SW 1271 (cell line): Measurements from ENCODE around the gene PEX5L.
"Not testable (repeated sequence)": the region's sequence is repeated elsewhere in the genome, so short reads cannot be mapped to it uniquely, and the experiment has no call there.

Experiments used
- DNase-seq, 2 experiments: peaks; one replicate each; lab custom pipeline; 2025; lab: John Stamatoyannopoulos, UW

Gene PEX5L

DNA sequence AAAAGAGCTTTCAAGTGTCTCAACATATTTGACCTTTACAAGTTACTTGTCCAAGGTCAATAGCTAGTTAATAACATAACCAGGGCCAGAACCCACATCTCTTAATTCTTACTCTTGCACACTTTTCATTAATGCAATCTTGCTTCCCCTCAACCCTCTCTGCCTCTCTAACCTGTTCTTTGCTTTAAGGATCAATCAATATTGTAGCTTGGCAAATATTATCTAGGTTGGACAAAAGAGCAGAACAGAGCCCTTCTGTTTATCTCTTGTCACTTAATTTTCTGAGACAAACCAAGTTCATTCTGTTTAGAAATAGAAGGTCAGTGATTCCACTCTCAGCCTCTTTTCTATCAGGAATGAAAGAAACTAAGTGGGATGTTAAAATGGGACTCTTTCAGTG is 203.4 kb downstream of the PEX5L start:
- DNase-seq: no peak

DNA sequence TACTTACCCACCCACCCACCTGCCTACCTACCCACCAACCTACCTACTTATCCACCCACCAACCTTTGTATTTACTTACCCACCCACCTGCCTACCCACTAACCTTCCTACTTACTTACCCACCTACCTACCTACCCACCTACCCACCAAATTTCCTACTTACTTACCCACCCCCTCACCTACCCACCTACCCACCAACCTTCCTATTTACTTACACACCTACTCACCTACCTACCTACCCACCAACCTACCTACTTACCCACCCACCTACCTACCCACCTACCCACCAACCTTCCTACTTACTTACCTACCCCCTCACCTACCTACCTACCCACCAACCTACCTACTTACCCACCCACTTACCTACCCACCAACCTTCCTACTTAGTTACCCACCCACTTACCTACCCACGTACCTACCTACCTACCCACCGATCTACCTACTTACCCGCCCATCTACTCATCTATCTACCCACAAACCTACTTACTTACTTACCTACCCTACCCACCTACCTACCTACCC is 204.3 kb downstream of the PEX5L start:
- DNase-seq: no peak

DNA sequence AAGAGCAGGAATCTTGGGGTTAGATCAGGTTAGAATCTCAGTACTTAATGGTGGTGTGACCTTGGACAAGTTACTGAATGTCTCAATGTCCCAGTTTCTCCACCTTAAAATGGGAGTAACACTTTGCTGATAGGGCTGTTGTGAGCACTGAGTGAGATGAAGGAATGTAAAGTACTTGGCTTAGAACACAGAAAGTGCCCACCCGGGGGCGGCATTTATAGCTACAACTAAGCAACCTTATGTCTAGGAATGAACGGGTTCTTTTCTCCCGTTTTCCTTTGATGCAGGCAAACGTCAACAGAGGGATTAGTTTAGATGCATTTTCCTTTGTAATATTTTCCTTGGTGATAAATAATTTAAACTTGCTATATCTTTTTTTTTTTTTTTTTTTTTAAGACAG is 207.3 kb downstream of the PEX5L start:
- DNase-seq: no peak

DNA sequence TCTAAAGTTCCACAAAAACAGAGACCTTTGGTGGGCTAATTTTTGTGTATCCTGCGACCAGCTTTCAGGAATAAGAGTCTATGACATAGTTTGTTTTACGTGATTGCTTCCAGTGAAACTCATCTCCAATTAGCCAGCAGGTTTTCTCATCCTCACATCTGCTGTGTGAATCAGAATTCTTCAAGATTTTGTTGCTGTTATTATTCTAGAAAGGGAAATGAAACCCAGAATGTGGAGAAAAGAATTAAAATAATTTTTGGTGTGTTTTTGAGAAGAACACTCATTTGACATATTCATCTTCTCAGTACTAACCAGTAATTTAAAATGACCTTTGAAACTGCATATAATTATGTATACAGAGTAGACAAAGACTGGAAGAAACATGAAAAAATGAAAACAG is 208.0 kb downstream of the PEX5L start:
- no peak for DNase-seq

DNA sequence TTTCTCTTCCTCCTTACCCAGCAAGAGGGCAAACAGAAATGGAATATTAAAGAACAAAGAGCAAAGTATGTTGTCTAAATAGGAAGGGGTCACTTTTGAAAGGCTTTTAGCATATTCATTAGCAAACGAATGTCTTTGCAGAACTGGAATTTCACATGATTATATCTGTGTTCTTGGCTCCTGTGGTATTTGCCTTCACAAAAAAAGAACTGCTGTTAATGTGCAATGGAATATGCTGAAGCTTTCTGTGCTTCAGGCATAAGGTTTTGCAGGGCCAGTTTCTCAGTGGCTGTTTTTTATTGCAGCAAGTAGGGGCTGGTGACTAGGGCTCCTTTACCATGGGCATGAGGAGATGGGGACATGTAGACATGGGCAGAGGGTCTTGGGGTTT is 210.5 kb downstream of the PEX5L start:
- DNase-seq: no peak

DNA sequence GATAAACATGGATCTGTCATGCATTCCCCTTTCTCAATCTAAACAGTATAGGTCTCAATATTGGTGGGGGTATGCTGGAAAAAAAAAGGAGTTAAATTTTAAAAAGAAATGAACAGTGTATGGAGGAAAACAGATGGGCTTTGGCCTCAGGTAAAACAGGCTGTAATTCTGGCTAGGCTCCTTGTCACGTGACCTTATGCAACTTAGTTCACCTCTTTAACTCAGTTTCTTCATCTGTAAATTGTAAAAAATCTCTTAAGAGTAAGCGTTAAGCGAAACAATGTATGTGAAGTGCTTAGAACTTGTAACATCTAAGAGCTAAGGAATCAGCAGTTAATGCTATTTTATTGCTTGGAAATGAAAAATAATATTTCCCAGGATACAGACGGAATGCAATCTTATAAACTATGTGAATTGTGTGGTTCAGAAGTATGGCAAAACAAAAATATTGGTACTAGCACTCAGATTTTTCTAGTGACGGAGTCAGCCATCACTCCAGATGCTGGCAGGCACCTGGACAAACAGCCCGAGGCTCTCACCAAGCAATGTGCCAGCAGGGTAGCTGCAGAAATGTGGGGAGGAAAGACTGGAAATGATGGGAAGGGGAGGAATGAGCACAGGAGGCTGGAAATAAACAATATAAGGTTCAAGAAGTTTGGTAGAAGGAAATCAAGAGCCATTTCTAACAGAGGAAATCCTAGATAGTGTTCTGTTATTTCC is 211.1 kb downstream of the PEX5L start:
- no peak for DNase-seq

DNA sequence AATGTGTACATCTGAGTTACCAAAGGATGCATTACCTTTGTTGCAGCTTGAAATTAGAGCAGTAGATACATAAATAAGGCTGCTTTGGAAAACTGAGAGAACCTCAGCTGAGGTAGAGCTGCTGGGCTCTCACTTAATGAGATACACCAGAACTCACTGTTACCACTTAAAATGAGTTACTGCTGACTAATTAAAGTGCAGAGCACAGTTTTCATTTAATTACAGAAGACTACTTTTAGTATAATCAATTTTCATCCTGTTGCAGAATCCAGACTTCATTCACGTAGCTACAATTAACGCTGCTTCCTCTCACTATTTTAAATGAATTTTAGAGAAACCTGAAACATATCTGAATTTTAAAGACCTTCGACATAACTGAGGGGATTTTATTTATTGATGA is 214.4 kb downstream of the PEX5L start:
- no peak for DNase-seq

DNA sequence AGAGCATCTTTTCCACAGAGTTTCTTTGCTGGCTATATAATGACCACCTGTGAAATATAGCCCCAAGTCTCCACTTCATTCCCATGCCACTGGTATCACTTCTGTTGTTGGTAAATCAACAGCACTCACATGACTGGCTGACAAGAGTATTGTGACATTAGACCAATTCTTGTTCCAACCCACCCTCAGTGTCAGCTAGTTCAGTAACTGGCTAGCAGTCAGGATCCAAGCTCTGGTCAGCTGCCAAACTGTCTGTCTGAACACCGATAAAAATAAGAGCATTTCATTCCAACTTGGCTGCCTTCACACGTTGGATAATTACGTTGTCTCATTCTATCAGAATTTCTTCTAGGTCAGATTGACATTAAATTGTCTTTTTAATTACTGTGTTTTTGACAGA is 217.4 kb downstream of the PEX5L start:
- no peak for DNase-seq

DNA sequence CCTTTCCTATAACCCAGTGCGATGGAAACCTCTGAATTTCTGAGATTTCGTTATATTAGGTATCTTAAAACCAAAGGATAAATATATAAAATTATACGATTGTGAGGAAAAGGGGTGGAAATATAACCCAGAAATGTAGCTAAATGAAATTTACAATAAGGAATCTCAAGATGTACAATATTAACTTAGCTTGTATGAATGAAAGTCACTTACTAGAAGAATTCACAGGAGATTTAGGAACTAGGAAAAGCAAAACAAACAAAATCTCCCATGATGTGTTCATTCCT is 224.7 kb downstream of the PEX5L start:
- no peak for DNase-seq

DNA sequence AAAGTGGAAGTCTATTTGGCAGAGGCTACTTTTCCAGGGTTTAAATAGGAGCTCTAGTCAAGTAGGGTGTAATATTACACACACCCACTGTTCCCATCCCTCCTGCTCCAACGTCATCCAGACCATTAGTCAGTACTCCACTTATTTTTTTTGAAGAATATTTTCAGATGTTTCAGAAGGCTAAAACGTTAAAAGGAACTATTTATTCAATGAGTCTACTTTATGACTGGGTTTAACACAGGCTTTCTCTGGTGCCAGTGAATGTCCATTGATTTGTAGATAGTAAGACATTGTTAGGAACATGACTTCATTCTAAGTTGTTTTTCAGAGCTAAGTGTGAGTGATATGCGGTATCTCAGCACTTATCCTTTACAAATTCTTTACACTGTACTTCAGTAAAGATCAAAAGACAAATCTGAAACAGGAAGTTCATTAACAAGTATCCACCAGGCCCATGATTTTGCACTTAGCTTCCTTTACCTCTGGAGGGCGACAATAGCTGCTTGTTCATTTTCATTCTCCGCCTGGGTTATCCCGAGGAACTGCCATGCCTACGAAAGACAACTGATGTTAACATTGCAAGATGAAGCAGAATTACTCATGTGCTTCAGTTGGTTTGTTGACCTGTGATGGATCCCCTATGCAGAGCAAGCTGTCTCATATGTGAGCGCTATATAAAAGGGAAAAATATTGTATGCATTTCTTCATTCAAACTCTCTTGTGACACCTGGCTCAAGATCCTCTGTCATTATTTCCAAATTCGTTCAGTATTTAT is 225.2 kb downstream of the PEX5L start:
- DNase-seq: peak; percentile 55 to 60

DNA sequence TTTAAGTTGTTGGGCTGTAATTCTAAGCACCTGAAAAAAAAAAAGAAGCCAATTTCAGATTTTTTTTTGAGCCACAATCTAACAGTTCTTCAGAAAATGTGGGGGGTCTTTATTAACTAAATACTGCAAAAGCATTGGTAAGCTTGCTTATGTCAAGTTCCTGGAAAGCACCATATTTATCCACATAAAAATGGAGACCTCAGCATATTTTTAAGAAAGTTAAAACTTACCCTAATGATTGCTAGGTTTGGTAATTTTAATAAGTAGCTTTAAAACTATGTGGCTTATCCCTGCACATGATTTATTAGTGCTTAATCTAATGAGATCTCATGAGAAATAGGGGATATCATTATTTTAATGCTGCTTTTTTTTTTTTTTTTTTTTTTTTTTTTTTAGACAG is 227.1 kb downstream of the PEX5L start:
- no peak for DNase-seq

DNA sequence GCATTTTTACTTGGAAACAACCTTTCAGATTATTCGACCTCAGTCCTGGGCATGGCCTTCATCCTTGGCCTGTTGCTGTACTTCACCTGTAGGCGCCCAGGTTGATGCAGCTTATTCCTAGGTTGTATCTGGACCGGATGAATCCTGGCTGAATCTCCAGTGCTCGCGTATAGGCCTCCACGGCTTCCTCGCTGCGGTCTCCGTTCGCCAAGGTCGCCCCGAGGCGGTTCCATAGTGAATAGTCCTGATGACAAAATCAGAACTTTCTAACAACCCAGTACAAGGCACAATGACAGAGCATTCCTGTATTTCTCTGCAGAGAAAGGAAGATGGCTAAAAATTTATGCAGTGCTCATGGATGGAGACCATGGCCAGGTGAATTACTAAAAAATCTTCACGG is 229.1 kb downstream of the PEX5L start:
- no peak for DNase-seq

DNA sequence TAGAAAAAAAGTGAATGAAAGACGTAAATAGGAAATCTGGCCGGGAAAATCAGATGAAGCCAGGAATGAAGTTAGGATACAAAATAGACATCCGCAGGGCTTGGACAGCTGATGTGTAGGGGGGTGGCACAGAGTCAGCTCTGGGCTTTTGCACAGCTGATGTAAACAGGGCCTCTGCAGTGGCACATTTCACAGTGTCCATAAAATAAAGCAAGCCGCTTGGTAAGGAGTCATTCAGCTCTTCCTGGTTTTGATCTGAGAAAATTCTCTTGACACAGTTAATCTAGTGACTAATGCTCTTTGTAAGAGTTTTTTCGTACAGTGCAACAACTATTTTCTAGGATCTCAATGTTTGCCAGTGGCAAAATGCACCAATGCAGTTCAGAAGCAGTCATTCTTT is 230.6 kb downstream of the PEX5L start:
- no peak for DNase-seq

DNA sequence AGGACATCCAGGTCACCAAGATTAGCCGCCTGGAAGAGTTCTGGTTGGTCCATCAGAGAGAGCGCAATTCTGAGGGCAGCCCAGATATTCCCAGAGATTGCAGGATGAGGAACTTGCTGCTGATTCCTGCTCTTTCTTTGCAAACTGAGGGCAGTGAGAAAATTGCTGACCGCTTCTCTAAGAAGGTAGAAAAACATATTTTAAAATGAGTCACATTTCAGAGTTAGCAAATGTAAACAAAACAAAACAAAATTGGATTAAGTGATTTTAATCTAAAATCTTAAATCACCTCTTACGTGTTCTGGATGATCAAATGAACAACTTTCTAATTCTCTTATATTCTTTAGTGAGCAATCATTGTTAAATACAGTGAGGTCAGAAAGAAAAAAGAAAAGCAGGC is 234.9 kb downstream of the PEX5L start:
- no peak for DNase-seq

DNA sequence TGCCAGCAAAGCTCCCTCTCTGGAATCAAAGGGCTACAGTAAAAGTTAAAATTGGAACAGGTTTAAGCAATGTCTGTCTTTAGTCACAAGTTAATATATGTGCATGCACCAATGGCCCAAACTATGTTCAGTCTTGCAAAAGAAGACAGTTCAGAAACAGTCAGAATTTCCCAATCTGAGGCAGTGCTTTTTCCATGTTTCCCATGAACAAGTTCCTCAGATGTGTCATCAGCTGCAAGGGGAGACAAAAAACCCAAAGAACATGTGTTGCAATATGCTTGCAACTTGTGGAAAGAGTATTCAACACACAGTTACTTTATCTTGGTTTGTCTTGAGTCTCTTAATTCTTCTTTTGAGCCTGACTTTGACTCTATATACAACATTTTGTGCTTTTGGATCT is 235.5 kb downstream of the PEX5L start:
- DNase-seq: no peak

DNA sequence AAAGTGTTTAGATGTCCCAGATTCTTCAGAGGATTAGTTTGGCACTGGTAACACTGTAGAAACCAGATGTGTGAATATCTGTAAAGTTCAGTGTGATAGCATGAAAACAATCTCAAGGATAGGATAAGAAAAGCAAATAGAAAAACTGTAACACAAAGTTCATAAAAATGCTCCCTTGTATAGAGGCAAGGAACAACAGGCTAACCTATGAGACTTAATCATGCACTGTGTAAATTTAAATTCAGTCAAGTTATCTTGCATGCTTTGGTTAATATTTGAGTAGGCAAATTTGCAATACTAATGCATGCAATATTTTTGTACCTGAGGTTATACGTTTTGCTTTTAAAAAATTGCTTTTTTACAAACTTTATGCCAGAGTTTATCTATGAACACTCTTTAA is 239.5 kb downstream of the PEX5L start:
- DNase-seq: no peak

DNA sequence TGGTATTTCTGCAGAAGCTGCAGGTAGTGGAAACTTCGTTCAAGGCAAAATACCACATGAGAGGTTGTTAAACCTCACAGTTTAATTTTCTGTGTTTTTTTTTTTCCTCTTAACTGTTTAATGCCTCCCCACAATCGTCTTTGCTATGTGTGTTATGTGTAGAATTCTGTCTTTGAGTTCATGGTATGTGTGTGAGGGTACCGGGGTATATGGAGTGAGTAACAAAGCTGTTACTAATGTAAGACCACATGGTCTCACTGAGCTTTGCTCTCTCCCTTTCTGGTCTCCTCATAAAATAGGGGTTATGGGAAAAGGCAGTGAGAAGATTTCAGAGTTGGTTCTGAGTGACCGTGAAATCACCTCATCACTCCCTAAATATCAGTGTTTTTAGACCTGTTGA is 240.3 kb downstream of the PEX5L start:
- DNase-seq: no peak

DNA sequence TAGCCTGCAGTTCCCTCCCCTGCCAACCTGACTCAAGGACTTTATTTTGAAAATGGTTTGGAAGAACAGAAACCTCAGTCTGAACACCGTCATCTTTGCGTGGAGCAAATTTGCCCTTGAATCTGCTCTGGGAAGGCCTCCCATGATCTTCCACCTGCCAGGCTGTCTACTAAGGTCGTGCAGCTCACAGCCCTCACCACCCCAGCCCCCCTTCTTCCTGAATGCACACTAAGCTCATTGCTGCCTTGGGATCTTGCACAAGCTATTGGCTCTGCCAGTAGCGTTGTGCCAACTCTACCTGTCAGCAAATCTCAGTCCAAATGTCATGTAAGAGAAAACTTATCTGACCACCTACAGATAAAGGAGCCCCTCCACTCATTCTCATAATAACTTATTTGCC is 242.4 kb downstream of the PEX5L start:
- DNase-seq: no peak

DNA sequence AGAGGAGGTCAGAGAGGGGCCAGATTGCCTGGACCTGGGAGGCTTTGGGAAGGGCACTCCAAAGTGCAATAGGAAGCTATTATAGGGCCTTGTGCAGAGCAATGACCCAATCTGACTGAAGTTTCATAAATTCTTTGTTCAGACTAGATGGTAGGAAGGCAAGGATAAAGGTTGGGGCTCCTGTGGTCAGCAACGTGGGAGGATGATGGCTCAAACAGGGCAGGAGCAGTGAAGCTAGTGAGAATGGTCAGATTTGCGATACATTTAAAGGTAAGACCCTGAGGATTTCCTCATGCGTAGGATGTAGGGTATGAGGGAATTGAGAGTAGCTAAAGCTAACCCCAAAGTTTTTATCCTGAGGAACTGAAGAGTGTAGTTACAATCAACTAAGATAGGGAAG is 244.9 kb downstream of the PEX5L start:
- DNase-seq: no peak

DNA sequence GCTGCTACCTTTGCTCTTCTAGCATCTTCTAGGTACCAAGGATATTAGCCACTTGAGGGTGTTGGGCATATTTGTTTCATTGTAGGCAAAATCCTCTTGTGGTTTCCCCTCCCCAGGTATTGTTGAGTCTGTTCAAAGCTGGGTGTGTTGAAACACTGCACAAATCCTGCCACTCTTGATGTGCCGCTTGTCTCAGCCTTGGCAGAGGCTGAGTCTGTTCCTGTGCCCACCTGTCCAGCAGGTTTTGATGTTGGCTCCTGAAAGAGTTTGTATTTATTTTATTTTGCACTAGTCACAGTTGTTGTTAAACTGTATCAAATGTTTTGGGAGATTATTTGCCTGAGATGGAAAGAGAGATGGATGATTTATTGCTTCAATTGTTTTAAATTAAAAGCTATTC is 247.7 kb downstream of the PEX5L start:
- no peak for DNase-seq

DNA sequence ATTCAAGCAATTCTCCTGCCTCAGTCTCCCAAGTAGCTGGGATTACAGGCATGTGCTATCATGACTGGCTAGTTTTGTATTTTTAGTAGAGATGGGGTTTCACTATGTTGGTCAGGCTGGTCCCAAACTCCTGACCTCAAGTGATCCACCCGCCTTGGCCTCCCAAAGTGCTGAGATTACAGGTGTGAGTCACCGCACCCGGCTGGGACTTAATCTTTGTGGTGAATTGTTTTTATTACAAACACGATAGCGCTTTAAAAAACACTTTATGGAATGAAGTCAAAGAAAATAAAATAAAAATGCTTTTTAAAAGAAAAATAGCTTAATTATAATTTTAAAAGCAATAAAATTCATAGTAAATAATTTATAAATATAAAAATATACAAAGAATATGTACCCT is 253.9 kb downstream of the PEX5L start:
- DNase-seq: not testable (repeated sequence)

DNA sequence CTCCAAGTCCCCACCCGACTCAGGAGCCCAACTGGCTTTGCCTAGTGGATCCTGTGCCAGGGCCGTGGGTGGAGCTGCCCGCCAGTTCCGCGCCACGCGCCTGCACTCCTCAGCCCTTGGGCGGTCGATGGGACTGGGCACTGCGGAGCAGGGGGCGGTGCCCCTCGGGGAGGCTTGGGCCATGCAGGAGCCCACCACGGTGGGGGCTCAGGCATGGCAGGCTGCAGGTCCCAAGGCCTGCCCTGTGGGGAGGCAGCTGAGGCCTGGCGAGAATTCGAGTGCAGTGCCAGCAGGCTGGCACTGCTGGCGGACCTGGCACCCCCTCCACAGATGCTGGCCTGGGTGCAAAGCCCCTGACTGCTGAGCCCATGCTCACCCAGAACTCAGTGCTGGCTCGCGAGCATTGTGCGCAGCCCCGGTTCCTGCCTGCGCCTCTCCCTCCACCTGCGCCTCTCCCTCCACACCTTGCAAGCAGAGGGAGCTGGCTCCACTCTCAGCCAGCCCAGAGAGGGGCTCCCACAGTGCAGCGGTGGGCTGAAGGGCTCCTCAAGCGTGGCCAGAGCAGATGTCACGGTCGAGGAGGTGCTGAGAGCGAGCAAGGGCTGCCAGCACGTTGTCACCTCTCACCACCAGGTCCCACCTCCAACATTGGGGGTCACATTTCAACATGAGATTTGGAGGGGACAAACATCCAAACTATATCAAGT is 261.2 kb downstream of the PEX5L start:
- DNase-seq: no peak

DNA sequence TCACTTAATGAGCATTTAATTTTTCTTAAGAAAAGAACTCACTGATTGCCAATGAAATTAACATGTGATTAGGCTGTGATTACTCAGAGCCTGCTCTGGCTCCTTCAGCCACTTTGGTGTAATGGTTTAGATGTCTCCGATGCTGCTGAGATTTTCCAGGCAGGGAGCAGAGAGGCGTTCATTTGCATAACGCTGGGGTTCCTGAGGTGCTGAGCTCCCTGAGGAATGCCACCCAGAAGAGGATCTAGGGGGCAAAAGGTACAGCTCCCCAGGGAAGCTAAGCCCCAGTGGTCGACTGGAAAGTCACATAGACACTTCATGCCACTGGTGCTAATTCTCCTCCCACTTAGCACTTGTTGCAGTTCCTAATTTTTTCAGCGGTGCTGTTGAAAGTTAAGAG is 264.4 kb downstream of the PEX5L start:
- DNase-seq: no peak
